ENCODE measurements around the gene CYP19A1. TPM values are rescaled to one million over a fixed set of nuclear protein-coding genes. Genes with fewer than 3 reads are reported as not detected.

The CYP19A1 gene
- total RNA-seq, 1 experiment from 2014 or later: not detected

- H3K9ac ChIP-seq (ENCODE audit: low read length): no peak overlapping the region
- no peak overlapping the region for H3K4me2 ChIP-seq (ENCODE audit: low read length)
- RAD21 ChIA-PET (ENCODE audit: low non-redundant PET in 1 of 2, low total read pairs in 2 of 2, uncharacterized antibody in 2 of 2, unreplicated experiment in 2 of 2): no interaction called here
- no peaks in the 10 kb centered on the region for H4K20me1 ChIP-seq (ENCODE audit: insufficient read depth)
- no peak overlapping the region for H3K27ac ChIP-seq (ENCODE audit: low read depth, low read length)
- CTCF ChIA-PET: interaction anchor here (0.6 to 2.9 kb wide), 2 partner anchors 8 to 110 kb away, joined by 3 to 23 read pairs; no protein-coding TSS in a partner anchor
- no peaks in the 10 kb centered on the region for H3K36me3 ChIP-seq (ENCODE audit: control insufficient read depth in 1 of 2, insufficient read depth in 2 of 2, low read length in 2 of 2)
- no peaks in the 10 kb centered on the region for H3K27me3 ChIP-seq (ENCODE audit: insufficient read depth, low read length)
- H3K9me3 ChIP-seq (ENCODE audit: control insufficient read depth in 1 of 2, insufficient read depth in 1 of 2, low read depth in 1 of 2, low read length in 2 of 2): no peaks in the 10 kb centered on the region
- no peaks in the 10 kb centered on the region for H3K79me2 ChIP-seq (ENCODE audit: insufficient read depth, low read length)
- POLR2A ChIA-PET: no interaction called here
- H3K4me3 ChIP-seq (replicated peaks in 1 of 2; ENCODE audit: low read depth in 1 of 2, low read length in 2 of 2): no peak overlapping the region
- ATAC-seq (no peak), DNase-seq (ENCODE audit: low read depth, low spot score) (no peak)
- BruUV-seq (replicated peaks): no TSS peak
- intact Hi-C loops (cut with micrococcal nuclease): no loop called here
- H3K4me1 ChIP-seq (ENCODE audit: control insufficient read depth in 1 of 2, insufficient read depth in 2 of 2, low read length in 2 of 2): no peaks in the 10 kb centered on the region
- no peak overlapping the region for H2AFZ ChIP-seq (ENCODE audit: low read depth, low read length, poor library complexity, severe bottlenecking)
- no peaks in the 10 kb centered on the region for H3K9me2 ChIP-seq (ENCODE audit: insufficient read depth)
- no peak for TF ChIP-seq EGR1 (IDR thresholded peaks at IDR 0.05; ENCODE audit: low read depth)
- no peak for TF ChIP-seq SRF (IDR thresholded peaks at IDR 0.05; ENCODE audit: low read depth)
- no peak for TF ChIP-seq EZH2 (IDR thresholded peaks at IDR 0.05)
- no peak for TF ChIP-seq SP1 (IDR thresholded peaks at IDR 0.05; ENCODE audit: low read depth)
- no peak for TF ChIP-seq RAD21 (IDR thresholded peaks at IDR 0.05; ENCODE audit: low read depth)
- no peak for TF ChIP-seq CEBPB (IDR thresholded peaks at IDR 0.05; ENCODE audit: low read depth)
- no peak for TF ChIP-seq FOSL1 (IDR thresholded peaks at IDR 0.05; ENCODE audit: low read depth)
- no peak for TF ChIP-seq MAX (IDR thresholded peaks at IDR 0.05)
- TF ChIP-seq ZNF274 (IDR thresholded peaks at IDR 0.05; ENCODE audit: low read depth, low read length): no peak
- TF ChIP-seq JUND (IDR thresholded peaks at IDR 0.05): no peak
- TF ChIP-seq ATF3 (IDR thresholded peaks at IDR 0.05): no peak
- TF ChIP-seq ELF1 (IDR thresholded peaks at IDR 0.05; ENCODE audit: borderline replicate concordance, low read depth): no peak
- no peak for TF ChIP-seq POLR2A (IDR thresholded peaks at IDR 0.05; ENCODE audit: borderline replicate concordance, extremely low read depth, insufficient read depth, insufficient read length)
- no peak for TF ChIP-seq POLR2AphosphoS5 (IDR thresholded peaks at IDR 0.05; ENCODE audit: low read depth, low read length)
- TF ChIP-seq REST (IDR thresholded peaks at IDR 0.05; ENCODE audit: low read depth): no peak
Measured at GRCh38 chr15:51170882-51171633, 167.3 kb downstream of the CYP19A1 start.
